GM21360 (cell line): ENCODE measurements around the gene KRT84.

Experiments
- ATAC-seq: cut with Tn5 transposase; IDR thresholded peaks from one replicate; pipeline ENCODE4 v1.9.1; 2021; ENCODE audit warnings: mild to moderate bottlenecking, moderate library complexity; ENCODE audit not compliant: unreplicated experiment

The KRT84 gene

GRCh38 chr12:52389313-52390207 is 4.1 kb upstream of the KRT84 start:
- no peak for ATAC-seq

- no peak for ATAC-seq
Observed at GRCh38 chr12:52387859-52388258, 2.4 kb upstream of the KRT84 start.

- ATAC-seq, result no peak
Observed at GRCh38 chr12:52383331-52383730, 2.1 kb downstream of the KRT84 start.

GRCh38 chr12:52382854-52383253 is 2.6 kb downstream of the KRT84 start:
- ATAC-seq, result no peak

GRCh38 chr12:52381206-52381605 is 4.2 kb downstream of the KRT84 start:
- no peak for ATAC-seq

GRCh38 chr12:52380271-52380694 is 5.2 kb downstream of the KRT84 start:
- no peak for ATAC-seq

GRCh38 chr12:52379536-52379935 is 5.9 kb downstream of the KRT84 start:
- ATAC-seq, result no peak

- no peak for ATAC-seq
Observed at GRCh38 chr12:52378091-52378490, 7.4 kb downstream of the KRT84 start.

GRCh38 chr12:52377266-52377665 is 8.2 kb downstream of the KRT84 start:
- no peak for ATAC-seq

GRCh38 chr12:52372216-52373154 is 13.0 kb downstream of the KRT84 start:
- no peak for ATAC-seq

- ATAC-seq, result no peak
Observed at GRCh38 chr12:52371716-52372115, 13.7 kb downstream of the KRT84 start.

GRCh38 chr12:52370926-52371608 is 14.4 kb downstream of the KRT84 start:
- no peak for ATAC-seq

GRCh38 chr12:52369809-52370208 is 15.6 kb downstream of the KRT84 start:
- ATAC-seq, result no peak

GRCh38 chr12:52369211-52369610 is 16.2 kb downstream of the KRT84 start:
- no peak for ATAC-seq

- ATAC-seq, result no peak
Observed at GRCh38 chr12:52368508-52368907, 16.9 kb downstream of the KRT84 start.

GRCh38 chr12:52367876-52368275 is 17.6 kb downstream of the KRT84 start:
- no peak for ATAC-seq

- ATAC-seq, result no peak
Observed at GRCh38 chr12:52366738-52367485, 18.5 kb downstream of the KRT84 start, which contains the start of gene KRT85. TSS of gene KRT85 (minus strand) at chr12:52367481. CDS start at chr12:52367405, 76 bp downstream.

- no peak for ATAC-seq
Observed at GRCh38 chr12:52364901-52365489, 20.5 kb downstream of the KRT84 start.

GRCh38 chr12:52364061-52364460 is 21.4 kb downstream of the KRT84 start:
- ATAC-seq, result no peak
